Measurements from ENCODE around the gene TXNDC8. TPM values are rescaled to one million over a fixed set of nuclear protein-coding genes. Genes with fewer than 3 reads are reported as not detected.

Gene TXNDC8
- total and polyA plus RNA-seq, 5 experiments from 2014 or later: not detected

- Mint-ChIP-seq H3K4me1 (no peaks in the 10 kb centered on the region), H3K27ac (no peak overlapping the region), H3K4me3 (no peak overlapping the region), H3K36me3 (no peaks in the 10 kb centered on the region), H3K27me3 (peaks cover 0 to 6% (median 3%) of the 10 kb centered on the region in 5 donors), H3K9me3 (peaks cover 0 to 3% (median 0%) of the 10 kb centered on the region in 9 donors)
- DNase-seq (no peak), ATAC-seq (no peak)
- POLR2A ChIA-PET: no interaction called here
Observed at GRCh38 chr9:110288503-110288902, 49.2 kb downstream of the TXNDC8 start.

GRCh38 chr9:110287289-110287680 lies 50.4 kb downstream of the TXNDC8 start:
- POLR2A ChIA-PET: no interaction called here
- ATAC-seq: no peak

GRCh38 chr9:110284211-110284844 lies 53.3 kb downstream of the TXNDC8 start:
- no peak overlapping the region for H3K4me3 Mint-ChIP-seq
- no peak for DNase-seq
- H3K9me3 Mint-ChIP-seq: peaks cover 0 to 3% (median 0%) of the 10 kb centered on the region in 9 donors
- H3K4me1 Mint-ChIP-seq: no peaks in the 10 kb centered on the region
- no peak overlapping the region for H3K27ac Mint-ChIP-seq
- no peak for ATAC-seq
- H3K36me3 Mint-ChIP-seq: no peaks in the 10 kb centered on the region
- POLR2A ChIA-PET: no interaction called here
- H3K27me3 Mint-ChIP-seq: peaks cover 0 to 5% (median 3%) of the 10 kb centered on the region in 5 donors

More at GRCh38 chr9:110287289-110287680, 50.4 kb downstream of the TXNDC8 start:
- H3K36me3 Mint-ChIP-seq: no peaks in the 10 kb centered on the region
- peaks cover 0 to 5% (median 3%) of the 10 kb centered on the region in 5 donors for H3K27me3 Mint-ChIP-seq
- no peak overlapping the region for H3K27ac Mint-ChIP-seq
- no peak for DNase-seq
- peaks cover 0 to 3% (median 0%) of the 10 kb centered on the region in 9 donors for H3K9me3 Mint-ChIP-seq
- no peaks in the 10 kb centered on the region for H3K4me1 Mint-ChIP-seq
- H3K4me3 Mint-ChIP-seq: no peak overlapping the region

GRCh38 chr9:110283751-110284150 lies 53.9 kb downstream of the TXNDC8 start:
- POLR2A ChIA-PET: no interaction called here
- no peaks in the 10 kb centered on the region for H3K36me3 Mint-ChIP-seq
- H3K27ac Mint-ChIP-seq: no peak overlapping the region
- no peak overlapping the region for H3K4me3 Mint-ChIP-seq
- H3K4me1 Mint-ChIP-seq: no peaks in the 10 kb centered on the region
- peaks cover 0 to 3% (median 0%) of the 10 kb centered on the region in 9 donors for H3K9me3 Mint-ChIP-seq
- H3K27me3 Mint-ChIP-seq: peaks cover 0 to 6% (median 4%) of the 10 kb centered on the region in 5 donors
- ATAC-seq: no peak
- no peak for DNase-seq

GRCh38 chr9:110282739-110283081 lies 55.0 kb downstream of the TXNDC8 start:
- H3K9me3 Mint-ChIP-seq: peaks cover 0 to 3% (median 0%) of the 10 kb centered on the region in 9 donors
- ATAC-seq (no peak), DNase-seq (no peak)
- POLR2A ChIA-PET: interaction anchor here (0.8 kb wide), 1 partner anchor 9 kb away, joined by 3 read pairs; no protein-coding TSS in a partner anchor
- no peaks in the 10 kb centered on the region for H3K4me1 Mint-ChIP-seq
- peaks cover 0 to 6% (median 4%) of the 10 kb centered on the region in 5 donors for H3K27me3 Mint-ChIP-seq
- H3K27ac Mint-ChIP-seq: no peak overlapping the region
- H3K36me3 Mint-ChIP-seq: no peaks in the 10 kb centered on the region
- H3K4me3 Mint-ChIP-seq: no peak overlapping the region

GRCh38 chr9:110282018-110282738 lies 55.5 kb downstream of the TXNDC8 start:
- DNase-seq (no peak), ATAC-seq (no peak)
- no peak overlapping the region for H3K4me3 Mint-ChIP-seq
- POLR2A ChIA-PET: interaction anchor here (0.8 kb wide), 1 partner anchor 8 kb away, joined by 3 read pairs; no protein-coding TSS in a partner anchor
- no peaks in the 10 kb centered on the region for H3K36me3 Mint-ChIP-seq
- no peak overlapping the region for H3K27ac Mint-ChIP-seq
- H3K4me1 Mint-ChIP-seq: no peaks in the 10 kb centered on the region
- peaks cover 0 to 6% (median 4%) of the 10 kb centered on the region in 5 donors for H3K27me3 Mint-ChIP-seq
- peaks cover 0 to 3% (median 0%) of the 10 kb centered on the region in 9 donors for H3K9me3 Mint-ChIP-seq

GRCh38 chr9:110278080-110278707 lies 59.5 kb downstream of the TXNDC8 start:
- Mint-ChIP-seq H3K4me1 (no peaks in the 10 kb centered on the region), H3K36me3 (no peaks in the 10 kb centered on the region), H3K27ac (no peak overlapping the region), H3K4me3 (no peak overlapping the region), H3K9me3 (no peaks in the 10 kb centered on the region), H3K27me3 (peaks cover 0 to 4% (median 0%) of the 10 kb centered on the region in 5 donors)
- POLR2A ChIA-PET: no interaction called here
- DNase-seq (no peak), ATAC-seq (no peak)

- ATAC-seq (no peak), DNase-seq (no peak)
- no peaks in the 10 kb centered on the region for H3K9me3 Mint-ChIP-seq
- POLR2A ChIA-PET: no interaction called here
- no peaks in the 10 kb centered on the region for H3K36me3 Mint-ChIP-seq
- H3K4me1 Mint-ChIP-seq: no peaks in the 10 kb centered on the region
- no peak overlapping the region for H3K27ac Mint-ChIP-seq
- no peak overlapping the region for H3K4me3 Mint-ChIP-seq
- peaks cover 0 to 4% (median 0%) of the 10 kb centered on the region in 5 donors for H3K27me3 Mint-ChIP-seq
Observed at GRCh38 chr9:110276781-110277180, 60.9 kb downstream of the TXNDC8 start.

GRCh38 chr9:110270211-110270995 lies 67.3 kb downstream of the TXNDC8 start:
- POLR2A ChIA-PET: interaction anchor here (0.6 kb wide), 1 partner anchor 15 kb away, joined by 3 read pairs; no protein-coding TSS in a partner anchor
- no peak overlapping the region for H3K27ac Mint-ChIP-seq
- H3K4me3 Mint-ChIP-seq: no peak overlapping the region
- DNase-seq: no peak
- H3K27me3 Mint-ChIP-seq: peaks cover 0 to 3% (median 0%) of the 10 kb centered on the region in 5 donors
- no peak for ATAC-seq
- no peaks in the 10 kb centered on the region for H3K4me1 Mint-ChIP-seq
- H3K9me3 Mint-ChIP-seq: no peaks in the 10 kb centered on the region
- no peaks in the 10 kb centered on the region for H3K36me3 Mint-ChIP-seq

GRCh38 chr9:110266795-110267194 lies 70.9 kb downstream of the TXNDC8 start:
- peaks cover 0 to 2% (median 0%) of the 10 kb centered on the region in 5 donors for H3K27me3 Mint-ChIP-seq
- H3K4me1 Mint-ChIP-seq: no peaks in the 10 kb centered on the region
- H3K4me3 Mint-ChIP-seq: no peak overlapping the region
- peaks cover 0 to 4% (median 0%) of the 10 kb centered on the region in 9 donors for H3K9me3 Mint-ChIP-seq
- DNase-seq (no peak), ATAC-seq (no peak)
- POLR2A ChIA-PET: no interaction called here
- H3K36me3 Mint-ChIP-seq: no peaks in the 10 kb centered on the region
- H3K27ac Mint-ChIP-seq: no peak overlapping the region

- no peak overlapping the region for H3K4me3 Mint-ChIP-seq
- no peaks in the 10 kb centered on the region for H3K36me3 Mint-ChIP-seq
- peaks cover 8 to 10% (median 9%) of the 10 kb centered on the region in 4 donors for H3K4me1 Mint-ChIP-seq
- ATAC-seq: no peak
- no peak for DNase-seq
- peaks cover 0 to 4% (median 0%) of the 10 kb centered on the region in 9 donors for H3K9me3 Mint-ChIP-seq
- H3K27ac Mint-ChIP-seq: no peak overlapping the region
- H3K27me3 Mint-ChIP-seq: peaks cover 0 to 3% (median 0%) of the 10 kb centered on the region in 5 donors
- POLR2A ChIA-PET: no interaction called here
Observed at GRCh38 chr9:110261632-110262031, 76.0 kb downstream of the TXNDC8 start.

GRCh38 chr9:110260911-110261310 lies 76.8 kb downstream of the TXNDC8 start:
- Mint-ChIP-seq H3K36me3 (no peaks in the 10 kb centered on the region), H3K27ac (no peak overlapping the region)

More at GRCh38 chr9:110260911-110261310, 76.8 kb downstream of the TXNDC8 start:
- POLR2A ChIA-PET: no interaction called here
- no peak for ATAC-seq
- Mint-ChIP-seq H3K4me3 (no peak overlapping the region), H3K27me3 (peaks cover 0 to 3% (median 0%) of the 10 kb centered on the region in 5 donors), H3K9me3 (peaks cover 0 to 4% (median 0%) of the 10 kb centered on the region in 9 donors), H3K4me1 (peaks cover 8 to 17% (median 10%) of the 10 kb centered on the region in 4 donors)
- DNase-seq: no peak
